ENCODE measurements around the gene GATA2.

GATA2 gene

DNA sequence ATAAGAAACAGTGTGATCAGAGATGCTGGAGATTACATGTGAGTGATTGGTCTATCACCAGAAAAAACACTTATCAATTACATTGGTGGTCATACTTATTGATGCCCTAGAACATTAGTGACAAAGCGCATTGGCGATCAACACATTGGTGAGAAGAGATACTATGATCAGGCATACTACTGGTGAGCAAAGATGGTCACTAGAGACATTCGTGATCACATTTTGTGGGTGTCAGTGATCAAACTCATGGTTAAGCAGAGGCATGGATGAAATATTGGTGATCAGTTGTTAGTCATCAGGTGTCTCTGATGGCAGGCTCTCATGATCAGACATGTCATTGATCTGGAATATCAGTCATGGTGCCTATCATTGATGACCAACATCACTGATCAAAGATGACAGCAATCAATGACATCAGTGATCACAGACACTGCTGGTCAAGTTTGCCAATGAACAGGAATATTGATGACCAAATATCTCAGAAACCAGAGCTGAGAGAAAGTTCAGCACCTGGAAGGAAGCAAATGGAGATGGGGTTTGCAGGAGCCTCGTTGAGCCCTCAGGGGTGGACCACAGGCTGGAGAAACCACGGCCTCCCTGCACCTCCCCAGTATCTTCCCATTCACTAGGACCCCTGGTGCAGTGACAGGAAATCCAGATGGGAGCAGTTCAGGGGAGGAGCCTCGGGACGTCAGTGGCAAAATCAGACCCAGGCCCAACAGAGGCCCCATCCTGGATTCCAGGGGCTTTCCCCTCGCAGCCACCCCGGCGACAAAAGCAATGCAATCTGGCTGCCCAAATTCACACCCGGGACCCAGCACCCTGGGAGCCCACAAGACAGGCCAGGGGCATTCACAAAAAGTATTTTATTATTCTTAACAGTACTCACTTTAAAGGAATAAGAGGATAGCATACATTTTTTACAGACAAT lies 14.2 kb downstream of the GATA2 start:
- DNase-seq (ENCODE audit: low spot score) = no peak
- TF ChIP-seq, protein P1, sequence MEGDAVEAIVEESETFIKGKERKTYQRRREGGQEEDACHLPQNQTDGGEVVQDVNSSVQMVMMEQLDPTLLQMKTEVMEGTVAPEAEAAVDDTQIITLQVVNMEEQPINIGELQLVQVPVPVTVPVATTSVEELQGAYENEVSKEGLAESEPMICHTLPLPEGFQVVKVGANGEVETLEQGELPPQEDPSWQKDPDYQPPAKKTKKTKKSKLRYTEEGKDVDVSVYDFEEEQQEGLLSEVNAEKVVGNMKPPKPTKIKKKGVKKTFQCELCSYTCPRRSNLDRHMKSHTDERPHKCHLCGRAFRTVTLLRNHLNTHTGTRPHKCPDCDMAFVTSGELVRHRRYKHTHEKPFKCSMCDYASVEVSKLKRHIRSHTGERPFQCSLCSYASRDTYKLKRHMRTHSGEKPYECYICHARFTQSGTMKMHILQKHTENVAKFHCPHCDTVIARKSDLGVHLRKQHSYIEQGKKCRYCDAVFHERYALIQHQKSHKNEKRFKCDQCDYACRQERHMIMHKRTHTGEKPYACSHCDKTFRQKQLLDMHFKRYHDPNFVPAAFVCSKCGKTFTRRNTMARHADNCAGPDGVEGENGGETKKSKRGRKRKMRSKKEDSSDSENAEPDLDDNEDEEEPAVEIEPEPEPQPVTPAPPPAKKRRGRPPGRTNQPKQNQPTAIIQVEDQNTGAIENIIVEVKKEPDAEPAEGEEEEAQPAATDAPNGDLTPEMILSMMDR (IDR thresholded peaks at IDR 0.05; ENCODE audit: extremely low read depth, insufficient read depth, missing control alignments) = no peak
- in situ Hi-C loops (cut with MboI; ENCODE audit: low pct_unique_long_range_greater_than_20kb, low sequenced_read_pairs, unreplicated experiment) = loop anchor here (25.0 kb wide), 1 partner anchor 392 kb away; no protein-coding TSS in a partner anchor

DNA sequence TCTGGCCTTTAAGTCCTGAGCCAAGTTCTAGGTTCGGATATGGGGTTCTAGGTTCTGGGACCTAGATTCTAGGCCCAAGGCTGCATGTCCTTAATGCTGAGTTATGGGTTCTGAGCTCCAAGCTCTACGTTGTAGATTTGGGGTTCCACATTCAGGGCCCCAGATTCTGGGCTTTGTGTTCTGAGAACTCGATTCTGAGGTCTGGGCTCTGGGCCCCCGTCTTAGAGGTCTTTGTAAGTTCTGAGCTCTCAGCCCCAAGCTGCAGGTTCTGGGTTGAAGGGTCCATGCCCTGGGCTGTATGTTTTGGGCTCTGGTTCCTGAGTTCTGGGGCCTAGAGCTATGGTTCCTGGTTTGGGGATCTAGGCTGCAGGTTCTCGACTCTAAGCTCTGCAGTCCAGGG lies 16.3 kb downstream of the GATA2 start:
- in situ Hi-C loops (cut with MboI; ENCODE audit: low pct_unique_long_range_greater_than_20kb, low sequenced_read_pairs, unreplicated experiment) = loop anchor here (25.0 kb wide), 1 partner anchor 389 kb away; no protein-coding TSS in a partner anchor
- TF ChIP-seq, protein P1 (IDR thresholded peaks at IDR 0.05; ENCODE audit: extremely low read depth, insufficient read depth, missing control alignments) = no peak

DNA sequence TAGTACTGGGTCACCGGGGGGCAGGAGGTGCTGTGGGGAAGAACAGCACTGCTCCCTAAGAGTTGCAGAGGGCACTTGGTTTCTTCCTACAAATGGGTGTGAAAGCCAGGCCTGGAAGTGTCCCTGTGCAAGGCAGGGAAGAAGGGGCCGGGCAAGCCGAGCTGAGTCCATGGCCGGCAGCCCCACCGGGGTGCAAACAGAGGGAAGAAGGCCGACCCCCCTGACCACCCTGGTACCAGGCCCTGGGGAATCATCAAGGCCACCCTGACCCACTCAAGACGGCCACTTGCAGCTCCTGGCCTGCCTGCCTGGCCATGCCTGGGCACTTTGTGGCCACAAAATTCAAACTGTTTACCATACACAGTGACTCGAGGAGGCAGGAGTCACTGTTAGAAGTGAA lies 17.6 kb downstream of the GATA2 start:
- TF ChIP-seq, protein P1 (IDR thresholded peaks at IDR 0.05; ENCODE audit: extremely low read depth, insufficient read depth, missing control alignments) = no peak
- in situ Hi-C loops (cut with MboI; ENCODE audit: low pct_unique_long_range_greater_than_20kb, low sequenced_read_pairs, unreplicated experiment) = loop anchor here (25.0 kb wide), 1 partner anchor 388 kb away; no protein-coding TSS in a partner anchor
- DNase-seq (ENCODE audit: low spot score) = no peak

More for the DNA sequence above, 16.3 kb downstream of the GATA2 start:
- no peak for DNase-seq (ENCODE audit: low spot score)

DNA sequence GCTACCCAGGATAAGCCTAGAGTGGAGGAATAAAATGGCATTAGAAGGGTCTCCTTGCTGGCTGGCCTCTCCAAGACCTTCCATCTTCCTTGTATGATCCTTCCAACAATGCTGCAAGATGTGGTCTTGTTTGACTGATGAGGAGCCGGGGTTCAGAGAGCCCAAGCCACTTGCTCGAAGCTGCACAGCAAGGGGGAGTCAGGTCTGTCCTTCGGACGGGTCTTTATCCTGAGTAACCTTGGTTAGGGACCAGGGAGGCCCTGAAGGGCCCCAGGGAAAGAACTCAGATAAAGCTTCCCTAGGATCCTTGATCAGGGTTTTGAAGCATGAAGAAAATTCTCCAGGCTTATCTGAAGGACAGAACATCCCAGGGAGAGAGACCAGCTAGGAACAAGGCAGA lies 19.3 kb downstream of the GATA2 start:
- no peak for DNase-seq (ENCODE audit: low spot score)
- in situ Hi-C loops (cut with MboI; ENCODE audit: low pct_unique_long_range_greater_than_20kb, low sequenced_read_pairs, unreplicated experiment) = no loop called here
- TF ChIP-seq, protein P1 (IDR thresholded peaks at IDR 0.05; ENCODE audit: extremely low read depth, insufficient read depth, missing control alignments) = no peak

DNA sequence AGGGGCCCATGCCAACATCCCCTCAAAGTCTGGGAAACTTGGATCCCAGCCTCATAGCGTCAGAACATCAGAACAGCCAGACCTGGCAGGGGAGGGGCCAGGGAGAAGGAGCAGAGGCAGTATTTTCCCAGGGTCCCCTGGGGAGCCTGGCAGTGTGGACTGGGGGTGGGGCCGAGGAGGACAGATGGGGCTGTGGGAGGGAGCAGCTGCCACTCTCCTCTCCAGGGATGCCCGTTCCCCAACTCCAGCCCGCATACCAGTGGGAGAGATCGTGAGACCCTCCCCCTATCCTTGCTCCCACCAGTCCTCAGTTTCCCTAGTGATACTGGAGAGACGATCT lies 19.9 kb downstream of the GATA2 start:
- no peak for DNase-seq (ENCODE audit: low spot score)
- TF ChIP-seq, protein P1 (IDR thresholded peaks at IDR 0.05; ENCODE audit: extremely low read depth, insufficient read depth, missing control alignments) = no peak
- in situ Hi-C loops (cut with MboI; ENCODE audit: low pct_unique_long_range_greater_than_20kb, low sequenced_read_pairs, unreplicated experiment) = no loop called here

DNA sequence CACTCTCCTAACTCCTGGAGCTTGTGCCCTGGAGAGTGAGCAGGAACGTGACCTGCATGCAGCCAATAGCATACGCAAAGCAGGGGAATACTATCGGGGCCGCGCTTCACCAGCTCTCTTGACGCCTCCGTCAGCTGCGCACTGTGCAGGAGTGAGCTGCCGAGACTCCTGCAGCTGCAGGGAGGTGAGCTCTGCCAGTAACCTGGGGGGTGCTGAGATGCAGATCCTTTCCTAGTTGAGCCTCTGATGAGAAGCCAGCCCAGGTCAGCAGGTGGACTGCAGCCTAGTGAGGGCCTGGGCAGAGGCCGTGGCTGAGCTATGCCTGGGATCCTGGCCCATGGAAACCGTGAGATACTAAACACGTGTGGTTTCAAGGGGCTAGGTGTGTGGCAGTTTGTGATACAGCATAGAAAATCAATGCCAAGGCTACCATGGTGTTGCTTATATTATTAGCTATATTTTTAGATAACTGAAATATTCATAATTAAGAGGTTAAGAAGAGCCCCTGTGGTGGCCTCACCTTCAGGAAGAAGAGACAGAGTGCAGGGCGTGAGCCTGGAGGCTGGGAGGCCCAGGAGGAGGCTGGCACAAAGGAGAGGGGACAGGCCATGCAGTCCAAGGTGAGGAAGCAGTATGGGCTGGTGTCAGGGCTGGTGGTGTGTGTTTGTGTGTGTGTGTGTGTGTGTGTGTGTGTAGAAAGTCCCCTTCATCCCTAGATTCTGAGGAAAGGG lies 20.4 kb downstream of the GATA2 start:
- in situ Hi-C loops (cut with MboI; ENCODE audit: low pct_unique_long_range_greater_than_20kb, low sequenced_read_pairs, unreplicated experiment) = no loop called here
- TF ChIP-seq, protein P1 (IDR thresholded peaks at IDR 0.05; ENCODE audit: extremely low read depth, insufficient read depth, missing control alignments) = no peak
- no peak for DNase-seq (ENCODE audit: low spot score)

Data from GM13977 (cell line).